ENCODE data around the gene FLII. TPM values are rescaled to one million over a fixed set of nuclear protein-coding genes. Genes with fewer than 3 reads are reported as not detected.
A peak's percentile ranks its signal among the peaks of the same experiment; 100 is the strongest.

The FLII gene
- total and polyA plus RNA-seq, 12 donors = 150 to 652 (median 297) TPM

DNA sequence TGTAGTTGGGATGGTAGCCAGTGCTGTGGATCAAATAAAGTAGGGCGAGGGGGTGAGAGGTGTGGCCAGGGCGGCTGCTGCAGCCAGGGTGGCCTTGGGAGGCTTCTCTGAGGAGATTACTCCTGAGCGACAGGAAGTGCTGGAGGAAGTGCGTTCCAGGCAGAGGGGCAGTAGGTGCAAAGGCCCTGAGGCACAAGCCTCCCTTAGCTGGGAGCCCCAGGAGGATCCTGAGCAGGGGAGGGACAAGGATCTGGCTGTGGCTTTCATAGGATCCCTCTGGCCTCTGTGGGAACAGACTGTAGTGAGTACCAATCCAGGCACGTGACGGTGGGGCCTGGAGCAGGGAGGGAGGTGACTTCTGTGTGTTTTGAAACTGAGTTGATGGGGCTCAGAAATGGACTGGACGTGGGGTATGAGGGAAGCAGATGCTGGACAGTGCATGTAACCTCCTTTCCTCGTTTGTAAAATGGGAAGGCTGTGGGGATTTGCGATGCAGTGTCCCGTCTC, 30.3 kb downstream of the FLII start:
- intact Hi-C loops (cut with DNase I) = no loop called here
- DNase-seq = peak in 2 of 7 donors; percentile 25 to 67
- TF ChIP-seq POLR2A (IDR thresholded peaks at IDR 0.05) (no peak), CTCF (IDR thresholded peaks at IDR 0.05) (no peak)
- Histone ChIP-seq H3K4me1 (replicated peaks in 1 of 2) (peaks cover 12 to 13% of the 10 kb centered on the region in 2 donors), H3K36me3 (replicated peaks in 1 of 2) (no peaks in the 10 kb centered on the region), H3K4me3 (no peak overlapping the region), H3K27ac (no peak overlapping the region), H3K27me3 (no peaks in the 10 kb centered on the region), H3K9me3 (replicated peaks in 1 of 3) (no peaks in the 10 kb centered on the region)
- 69 to 88% (median 86%) methylated on average over 10 of the region's 10 CpGs for WGBS, 4 donors

GRCh38 chr17:18227635-18228034, 30.9 kb downstream of the FLII start:
- TF ChIP-seq POLR2A (IDR thresholded peaks at IDR 0.05) (no peak), CTCF (IDR thresholded peaks at IDR 0.05) (no peak)
- H3K36me3 ChIP-seq (replicated peaks in 1 of 2) = no peaks in the 10 kb centered on the region
- no peak overlapping the region for H3K4me3 ChIP-seq
- no peak overlapping the region for H3K27ac ChIP-seq
- H3K27me3 ChIP-seq = no peaks in the 10 kb centered on the region
- H3K9me3 ChIP-seq (replicated peaks in 1 of 3) = no peaks in the 10 kb centered on the region
- DNase-seq = no peak
- intact Hi-C loops (cut with DNase I) = no loop called here
- H3K4me1 ChIP-seq (replicated peaks in 1 of 2) = peaks cover 12 to 13% of the 10 kb centered on the region in 2 donors
- 94 to 98% (median 97%) methylated on average over 4 to 5 of the region's 5 CpGs for WGBS, 4 donors

DNA sequence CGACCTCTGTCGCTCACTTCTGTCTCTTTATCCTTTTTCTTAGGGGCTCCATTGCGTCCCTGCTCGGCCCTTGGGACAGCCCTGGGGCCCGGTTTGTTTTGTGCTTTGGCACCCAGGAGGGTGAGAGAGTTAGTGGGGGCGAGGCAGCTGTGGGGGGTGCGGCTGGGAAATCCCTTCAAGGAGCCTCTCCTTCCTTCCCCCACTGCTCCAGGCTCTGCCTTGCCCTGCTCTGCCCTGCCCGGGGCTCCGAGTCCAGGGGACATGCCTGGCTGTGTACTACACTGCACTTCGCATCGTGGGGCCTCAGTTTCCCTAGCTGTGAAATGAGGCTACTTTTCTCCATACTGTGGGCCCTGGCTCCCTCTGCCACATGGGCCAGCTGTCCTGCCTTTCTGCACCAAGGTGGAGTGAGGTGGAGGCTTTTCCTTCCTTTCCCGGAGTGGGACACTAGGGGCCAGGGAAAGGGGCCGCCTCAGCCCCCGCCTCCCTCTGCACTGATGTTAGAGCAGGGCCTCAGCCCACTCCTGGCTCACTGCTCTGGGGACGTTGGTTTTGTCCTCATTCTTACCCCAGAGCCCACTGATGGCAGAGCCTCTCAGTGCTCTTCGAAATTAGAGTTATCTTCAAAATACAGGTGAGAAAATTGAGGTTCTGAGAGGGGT, 32.1 kb downstream of the FLII start:
- H3K9me3 ChIP-seq (replicated peaks in 1 of 3) = no peaks in the 10 kb centered on the region
- 19 to 28% (median 23%) methylated on average over 11 to 16 of the region's 16 CpGs for WGBS, 4 donors
- intact Hi-C loops (cut with DNase I) = no loop called here
- no peak overlapping the region for H3K27ac ChIP-seq
- peaks cover 12 to 13% of the 10 kb centered on the region in 2 donors for H3K4me1 ChIP-seq (replicated peaks in 1 of 2)
- H3K4me3 ChIP-seq = peak overlapping the region in 2 of 4 donors; percentile 78 to 84
- no peaks in the 10 kb centered on the region for H3K36me3 ChIP-seq (replicated peaks in 1 of 2)
- peak in 1 of 7 donors; percentile 23 for DNase-seq
- H3K27me3 ChIP-seq = no peaks in the 10 kb centered on the region
- no peak for TF ChIP-seq POLR2A (IDR thresholded peaks at IDR 0.05)
- TF ChIP-seq CTCF (IDR thresholded peaks at IDR 0.05) = no peak

- Histone ChIP-seq H3K4me3 (peak overlapping the region in 3 of 4 donors; percentile 33 to 84 (median 78)), H3K27me3 (no peaks in the 10 kb centered on the region), H3K9me3 (replicated peaks in 1 of 3) (no peaks in the 10 kb centered on the region), H3K27ac (peak overlapping the region in 1 of 5 donors; percentile 84), H3K36me3 (replicated peaks in 1 of 2) (no peaks in the 10 kb centered on the region), H3K4me1 (replicated peaks in 1 of 2) (peaks cover 12 to 13% of the 10 kb centered on the region in 2 donors)
- WGBS, 4 donors = 0 to 1% (median 1%) methylated on average over 9 to 57 of the region's 57 CpGs
- intact Hi-C loops (cut with DNase I) = no loop called here
- no peak for TF ChIP-seq CTCF (IDR thresholded peaks at IDR 0.05)
- TF ChIP-seq POLR2A (IDR thresholded peaks at IDR 0.05) = peak in 1 of 2 donors; percentile 7
- peak in 1 of 7 donors; percentile 28 for DNase-seq
These were observed 32.8 kb downstream of the FLII start for GRCh38 chr17:18225642-18226283.

Measured in adrenal gland (tissue), 12 donors.